Dedifferentiated amniotic fluid mesenchymal stem cell (primary cell): ENCODE results near the gene ADORA1.

Source experiments
- DNase-seq: peaks from one replicate; pipeline ENCODE4 v3.0.0-alpha.2; 2016; ENCODE audit errors: extremely low spot score

ADORA1 gene

GRCh38 chr1:203121186-203122015 is 6.1 kb upstream of the ADORA1 start:
- no peak for DNase-seq

- DNase-seq: no peak
Measured at GRCh38 chr1:203122159-203122558, 5.4 kb upstream of the ADORA1 start.

DNA sequence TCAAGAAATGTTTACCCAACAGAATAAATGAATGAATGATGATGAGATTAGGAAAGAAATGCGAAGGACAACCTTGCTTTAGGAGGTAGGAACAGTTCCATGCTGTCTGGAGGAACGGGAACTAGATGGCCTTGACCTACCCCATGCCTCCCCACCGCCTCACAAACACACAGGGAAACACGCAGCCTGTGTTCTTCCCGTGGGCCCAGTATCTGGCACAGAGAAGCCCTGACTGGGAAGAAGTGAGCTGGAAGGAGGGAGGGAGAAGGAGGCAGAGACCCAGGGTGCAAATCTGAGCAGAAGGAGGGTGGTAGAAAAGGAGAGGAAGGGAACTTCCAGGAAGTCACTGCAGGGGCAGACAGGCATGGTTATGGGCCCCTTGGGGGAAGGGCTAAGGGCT is 3.5 kb upstream of the ADORA1 start:
- no peak for DNase-seq

DNA sequence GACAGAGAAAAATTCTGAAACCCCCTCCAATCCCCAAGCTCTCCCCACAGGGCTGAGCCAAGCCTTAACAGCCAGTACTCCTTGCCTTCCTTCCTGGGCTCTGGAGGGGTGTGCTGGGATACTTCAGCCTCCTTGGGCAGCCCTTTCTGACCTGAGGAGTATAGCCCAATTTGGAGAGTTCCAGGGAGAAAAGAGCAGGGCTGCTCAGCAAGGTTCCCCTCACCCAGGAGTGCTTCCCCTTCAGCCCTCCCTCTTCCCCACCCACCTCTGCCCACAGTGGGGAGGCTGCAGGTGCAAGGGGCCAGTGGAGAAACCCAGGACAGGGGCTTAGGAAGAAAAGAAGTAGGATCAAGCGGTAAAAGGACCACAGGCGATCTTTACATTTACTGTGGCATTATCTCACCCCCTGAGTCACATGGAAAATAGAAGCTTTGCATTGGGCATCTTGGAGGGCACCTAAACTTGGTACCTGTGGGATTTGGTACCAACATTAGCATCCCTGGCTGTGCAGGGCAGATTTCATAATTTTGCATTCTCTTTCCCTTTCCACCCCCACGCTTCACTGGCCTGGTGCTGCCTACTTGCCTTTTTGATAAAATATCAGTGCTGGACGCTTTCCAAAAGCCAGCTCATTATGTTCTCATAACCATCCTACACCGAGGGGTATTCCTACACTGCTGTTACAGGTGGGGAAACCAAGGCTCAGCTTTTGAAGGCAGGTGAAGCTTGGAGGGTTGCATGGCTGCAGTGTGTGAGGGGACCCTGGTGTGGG is 2.8 kb upstream of the ADORA1 start:
- DNase-seq: no peak

GRCh38 chr1:203126151-203126865 is 1.2 kb upstream of the ADORA1 start:
- DNase-seq: peak; percentile 23

- DNase-seq: no peak
Measured at GRCh38 chr1:203126866-203127665, 460 bp upstream of the ADORA1 start.

DNA sequence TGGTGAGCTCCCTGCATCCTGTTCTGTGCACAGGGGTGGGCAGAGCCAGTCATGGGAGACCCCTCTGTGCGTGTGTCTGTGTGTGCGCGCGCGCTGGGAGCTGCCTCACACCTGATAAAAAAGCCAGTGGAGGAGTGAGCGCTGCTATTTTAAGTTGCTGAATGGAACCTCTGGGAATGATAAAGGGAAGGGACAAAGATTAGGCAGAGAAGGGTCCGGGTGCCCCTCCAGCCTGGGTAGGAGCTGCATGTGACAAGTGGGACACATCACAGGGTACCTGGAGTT is 847 bp downstream of the ADORA1 start:
- DNase-seq: no peak

DNA sequence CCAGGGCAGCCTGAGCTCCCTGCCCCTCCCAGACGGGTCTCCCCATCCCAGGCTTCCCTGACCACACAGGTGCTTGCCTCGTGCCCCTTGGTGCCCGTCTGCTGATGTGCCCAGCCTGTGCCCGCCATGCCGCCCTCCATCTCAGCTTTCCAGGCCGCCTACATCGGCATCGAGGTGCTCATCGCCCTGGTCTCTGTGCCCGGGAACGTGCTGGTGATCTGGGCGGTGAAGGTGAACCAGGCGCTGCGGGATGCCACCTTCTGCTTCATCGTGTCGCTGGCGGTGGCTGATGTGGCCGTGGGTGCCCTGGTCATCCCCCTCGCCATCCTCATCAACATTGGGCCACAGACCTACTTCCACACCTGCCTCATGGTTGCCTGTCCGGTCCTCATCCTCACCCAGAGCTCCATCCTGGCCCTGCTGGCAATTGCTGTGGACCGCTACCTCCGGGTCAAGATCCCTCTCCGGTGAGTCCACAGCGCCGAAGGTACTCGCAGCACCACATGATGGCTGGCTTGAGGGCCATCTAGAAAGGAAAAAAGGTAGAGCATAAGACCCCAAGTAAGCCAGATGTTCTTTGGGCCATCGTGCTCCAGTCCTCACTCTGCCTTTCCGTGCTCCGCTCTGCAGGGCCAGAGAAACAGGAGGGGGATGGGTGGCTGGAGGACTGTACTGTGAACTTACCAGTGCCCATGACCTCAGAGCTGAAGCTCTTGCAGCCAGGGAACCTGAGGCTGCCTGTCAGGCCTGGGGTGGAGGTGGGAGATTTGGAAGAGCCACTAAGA is 1.4 kb downstream of the ADORA1 start:
- no peak for DNase-seq

DNA sequence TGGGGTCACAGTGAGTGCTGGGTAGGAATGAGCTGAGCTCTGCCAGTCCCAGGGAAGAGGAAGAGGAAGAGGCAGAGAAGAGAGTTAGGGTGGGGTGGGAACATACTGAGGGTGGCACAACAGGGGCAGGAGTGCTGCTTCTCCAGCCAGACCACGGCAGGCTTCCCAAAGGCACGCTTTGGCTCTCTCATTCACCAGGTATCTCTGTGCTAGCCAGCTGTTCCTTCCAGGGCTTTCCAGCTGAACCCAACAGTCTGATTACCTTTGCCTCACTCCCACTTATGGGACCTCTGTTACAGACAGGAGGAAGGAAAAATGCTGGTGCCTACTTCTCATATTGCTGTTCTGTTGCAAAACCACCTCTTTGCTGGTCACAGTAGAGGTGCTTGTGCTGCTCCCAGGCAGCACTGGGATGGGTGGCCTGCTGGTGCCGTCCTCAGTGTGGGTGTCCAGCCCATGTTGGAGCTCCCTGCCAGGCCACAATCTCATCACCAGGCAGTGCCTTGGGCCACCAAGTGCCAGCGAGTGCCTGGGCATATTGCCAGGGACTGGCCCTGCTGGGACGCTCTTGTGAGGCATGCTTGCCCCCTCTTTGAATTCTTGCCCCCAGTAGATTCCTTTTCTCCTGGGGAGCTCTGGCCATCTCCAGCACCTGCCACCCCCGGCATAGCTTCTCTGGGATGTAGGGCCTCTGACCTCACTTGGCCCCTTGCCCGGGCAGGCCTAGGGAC is 2.1 kb downstream of the ADORA1 start:
- no peak for DNase-seq

- no peak for DNase-seq
Measured at GRCh38 chr1:203130358-203130985, 2.9 kb downstream of the ADORA1 start.

DNA sequence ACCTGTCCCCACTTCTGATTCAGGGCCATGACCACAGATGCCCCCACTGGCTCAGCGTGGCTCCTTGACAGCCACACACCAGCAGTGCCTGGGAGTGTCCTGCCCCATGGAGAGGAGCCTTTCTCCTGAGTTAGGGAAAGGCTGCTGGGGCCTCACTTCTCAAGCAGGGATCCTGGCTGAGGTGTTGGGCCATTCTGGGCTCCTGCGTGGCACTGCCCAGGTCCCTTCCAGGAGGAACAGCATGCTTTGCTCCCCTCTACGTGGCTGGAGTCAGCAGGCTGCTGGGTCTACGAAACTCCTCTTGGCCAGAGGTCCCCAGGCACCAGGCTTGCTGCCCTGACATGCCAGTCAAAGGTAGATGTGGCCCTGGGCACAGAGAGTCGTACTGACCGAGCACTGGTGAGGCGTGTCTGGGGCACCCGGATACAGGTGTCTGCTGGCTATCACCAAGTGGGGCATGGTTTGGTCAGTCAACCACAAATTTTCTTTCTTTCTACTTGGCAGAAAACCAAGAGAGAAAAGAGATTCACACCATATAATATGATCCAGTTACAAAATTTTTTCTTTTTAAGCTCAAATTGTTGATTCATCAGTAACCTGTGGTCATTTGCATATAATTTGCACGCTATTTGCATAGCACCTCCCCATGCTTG is 4.1 kb downstream of the ADORA1 start:
- no peak for DNase-seq

DNA sequence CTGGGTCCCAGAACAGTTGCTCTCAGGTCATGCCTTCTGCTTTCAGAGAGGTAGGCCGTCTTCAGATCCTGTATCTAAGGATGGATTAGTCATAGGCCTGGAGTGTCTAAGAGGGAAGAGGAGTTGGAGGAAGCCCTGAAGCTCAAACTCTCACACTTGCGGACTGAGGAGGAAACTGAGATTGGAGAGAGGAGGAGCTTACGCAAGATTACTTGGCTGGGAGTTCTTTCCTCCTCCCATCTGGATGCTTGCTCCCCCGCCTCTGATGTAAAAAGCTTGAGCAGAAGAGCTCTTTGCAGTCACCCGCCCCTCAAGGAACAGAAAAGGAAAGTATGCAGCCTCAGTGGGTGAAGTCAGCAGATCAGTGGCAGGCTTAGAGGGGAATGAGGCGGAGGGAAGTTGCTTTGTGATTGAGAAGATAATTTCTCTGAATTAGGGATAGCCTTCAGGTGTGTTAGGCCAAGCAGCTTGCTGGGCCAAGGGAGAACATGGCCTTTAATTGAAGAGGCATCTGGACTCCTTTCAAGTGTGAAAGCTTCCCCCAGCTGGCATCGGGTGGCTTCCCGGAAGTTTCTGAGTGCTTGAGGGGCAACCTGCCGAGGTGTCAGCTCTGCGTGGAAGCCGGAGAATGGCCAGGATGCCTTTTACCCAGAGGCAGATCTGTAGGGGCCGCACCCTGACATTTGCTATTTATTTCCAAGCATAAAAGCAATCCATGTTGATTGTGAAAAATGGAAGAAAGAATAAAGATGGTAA is 6.6 kb downstream of the ADORA1 start:
- no peak for DNase-seq

DNA sequence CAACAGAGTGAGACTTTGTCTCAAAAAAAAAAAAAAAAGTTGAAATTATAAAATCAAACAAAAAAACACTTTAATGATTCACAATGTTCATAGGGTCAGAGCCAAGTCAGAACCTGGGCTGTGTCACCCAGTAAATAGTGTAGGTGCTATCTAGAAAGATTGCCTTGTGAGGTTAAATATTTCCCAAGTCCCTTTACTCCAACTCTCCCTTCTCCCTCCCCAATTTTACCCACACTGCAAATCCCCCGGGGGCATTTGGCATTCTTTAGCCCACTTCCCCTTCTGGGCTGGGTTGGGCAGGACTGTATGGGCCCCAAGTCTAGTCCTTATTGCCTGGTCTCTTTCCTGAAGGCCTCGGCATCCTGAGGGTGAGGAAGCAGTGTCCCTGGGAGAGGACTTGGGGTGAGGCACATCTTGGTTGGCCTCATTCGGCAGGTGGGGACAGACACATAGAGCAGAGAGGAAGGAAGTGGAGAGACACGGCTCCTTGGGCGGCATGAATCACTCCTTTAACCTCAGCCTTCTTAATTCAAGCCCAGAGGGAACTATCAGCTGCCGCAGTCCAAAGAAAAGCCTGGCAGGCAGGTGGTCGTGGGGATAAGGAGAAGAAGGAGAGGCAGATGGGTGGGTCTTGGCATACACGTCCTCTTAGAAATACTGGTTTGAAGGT is 8.2 kb downstream of the ADORA1 start:
- no peak for DNase-seq

DNA sequence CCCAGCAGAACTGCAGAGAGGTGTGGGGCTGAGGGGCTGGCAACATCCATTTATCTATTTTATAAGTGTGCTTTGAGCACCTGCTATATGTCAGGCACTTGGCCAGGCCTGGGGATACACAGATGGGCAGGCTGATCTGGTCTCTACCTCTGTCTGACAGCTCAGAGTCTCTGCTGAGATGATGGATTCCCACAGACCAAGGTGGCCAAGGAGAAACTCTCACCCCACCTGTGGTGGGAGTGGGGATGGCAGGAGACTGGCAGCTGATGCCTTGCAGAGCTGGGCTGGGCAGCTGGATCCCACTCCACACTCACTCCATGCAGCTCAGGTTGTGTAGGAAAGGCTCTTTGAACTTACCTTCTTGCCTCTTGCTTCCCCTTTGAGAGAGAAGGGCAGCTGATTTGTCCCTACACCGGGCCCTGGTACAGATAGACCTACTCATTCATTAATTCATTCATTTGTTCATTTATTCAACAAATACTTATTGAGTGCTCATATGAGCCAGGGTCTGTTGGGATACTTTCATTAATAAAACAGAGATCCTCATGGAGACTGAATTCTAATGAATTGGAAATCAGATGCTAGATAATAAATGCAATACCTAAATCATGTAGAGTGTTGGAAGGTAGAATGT is 9.0 kb downstream of the ADORA1 start:
- DNase-seq: no peak

DNA sequence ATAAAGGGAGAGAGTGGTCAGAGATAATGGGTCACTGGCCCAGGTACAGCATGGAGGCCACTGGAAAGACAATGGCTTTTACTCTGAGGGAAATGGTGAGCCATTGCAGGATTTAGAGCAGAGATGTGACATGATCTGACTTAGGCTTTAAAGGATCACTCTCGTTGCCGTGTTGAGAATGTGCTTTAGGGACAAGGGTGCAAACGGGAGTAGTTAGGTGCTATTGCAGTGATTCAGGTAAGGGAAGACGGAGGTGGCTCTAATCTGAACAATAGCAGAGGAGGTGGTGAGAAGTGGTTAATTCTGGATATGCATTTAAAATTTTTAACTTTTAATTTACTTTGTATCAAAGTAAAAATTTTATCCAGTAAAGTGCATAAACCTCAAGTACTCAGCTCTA is 9.8 kb downstream of the ADORA1 start:
- DNase-seq: no peak

DNA sequence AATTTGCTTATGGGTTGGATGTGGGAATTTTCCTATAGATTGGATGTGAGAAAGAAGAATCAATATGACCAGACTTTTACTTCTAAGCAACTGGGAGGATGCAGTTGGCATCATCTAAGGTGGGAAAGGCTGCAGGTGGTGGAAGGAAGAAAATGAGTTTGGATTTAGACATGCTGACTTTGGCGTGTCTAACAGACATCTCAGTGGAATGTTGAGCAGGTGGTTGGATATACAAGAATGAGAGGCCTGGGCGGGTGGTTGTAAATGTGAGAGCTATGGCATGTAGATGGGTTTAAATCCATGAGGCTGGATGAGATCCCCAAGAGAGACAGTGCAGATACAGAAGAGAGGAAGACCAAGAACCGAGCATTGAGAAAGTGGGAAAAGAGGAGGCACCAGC is 10.5 kb downstream of the ADORA1 start:
- DNase-seq: no peak

- no peak for DNase-seq
Measured at GRCh38 chr1:203139976-203140475, 12.5 kb downstream of the ADORA1 start.
